Measurements from ENCODE around the gene CFAP161. TPM values are rescaled to one million over a fixed set of nuclear protein-coding genes. Genes with fewer than 3 reads are reported as not detected.
"Not testable (repeated sequence)": the region's sequence is repeated elsewhere in the genome, so short reads cannot be mapped to it uniquely, and the experiment has no call there.

Gene CFAP161
- total and polyA plus RNA-seq, 2 donors from 2014 or later, result 0.50 TPM; not detected in 1

DNA sequence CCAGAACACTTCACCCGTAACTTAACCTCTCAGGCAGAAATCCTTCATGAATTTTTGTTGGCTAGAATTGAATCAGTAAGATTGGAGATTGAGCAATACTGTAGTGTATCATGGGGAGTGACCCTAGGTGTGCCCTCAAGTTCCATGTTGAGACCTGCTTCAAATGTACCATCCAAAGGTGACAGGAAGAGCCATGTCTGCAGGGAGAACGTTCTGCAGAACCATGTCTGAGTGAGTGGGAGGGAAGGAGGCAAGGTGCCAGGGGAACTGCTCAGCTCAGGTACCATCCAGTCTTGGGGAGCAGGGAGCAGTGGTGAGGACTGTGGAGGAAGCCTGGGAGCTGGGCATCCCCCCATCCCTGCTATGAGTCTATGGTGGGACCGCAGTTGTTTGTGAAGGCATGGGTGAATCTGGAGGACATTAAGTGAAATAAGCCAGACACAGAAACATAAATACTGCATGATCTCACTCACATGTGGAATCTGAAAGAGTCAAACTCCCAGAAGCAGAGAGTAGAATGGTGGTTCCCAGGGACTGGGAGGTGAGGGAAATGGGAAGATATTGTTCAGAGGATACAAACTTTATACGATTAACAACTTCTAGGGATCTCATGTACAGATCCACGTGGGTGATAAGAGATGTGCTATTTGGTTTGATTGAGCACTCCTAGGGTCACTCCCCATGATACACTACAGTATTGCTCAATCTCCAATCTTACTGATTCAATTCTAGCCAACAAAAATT is 23.3 kb downstream of the CFAP161 start:
- no peak for DNase-seq
- H3K9ac ChIP-seq (ENCODE audit: low read length in 3 of 3), result no peak overlapping the region
- no peaks in the 10 kb centered on the region for H3K9me3 ChIP-seq (ENCODE audit: control insufficient read depth in 2 of 3, insufficient read depth in 1 of 3, low read length in 3 of 3)
- H3K27me3 ChIP-seq (ENCODE audit: control insufficient read depth, insufficient read depth, low read length), result no peaks in the 10 kb centered on the region
- intact Hi-C loops (cut with DNase I), result loop anchor here (10.0 kb wide), 1 partner anchor 107 kb away; no protein-coding TSS in a partner anchor
- no peaks in the 10 kb centered on the region for H3K36me3 ChIP-seq (ENCODE audit: control insufficient read depth in 2 of 3, insufficient read depth in 3 of 3, low read length in 3 of 3)
- no peak overlapping the region for H3K4me3 ChIP-seq (ENCODE audit: low read length in 3 of 3)
- no peak for FAIRE-seq
- no peak overlapping the region for H3K27ac ChIP-seq (ENCODE audit: low read depth in 2 of 2, low read length in 2 of 2)
- TF ChIP-seq, protein P1, sequence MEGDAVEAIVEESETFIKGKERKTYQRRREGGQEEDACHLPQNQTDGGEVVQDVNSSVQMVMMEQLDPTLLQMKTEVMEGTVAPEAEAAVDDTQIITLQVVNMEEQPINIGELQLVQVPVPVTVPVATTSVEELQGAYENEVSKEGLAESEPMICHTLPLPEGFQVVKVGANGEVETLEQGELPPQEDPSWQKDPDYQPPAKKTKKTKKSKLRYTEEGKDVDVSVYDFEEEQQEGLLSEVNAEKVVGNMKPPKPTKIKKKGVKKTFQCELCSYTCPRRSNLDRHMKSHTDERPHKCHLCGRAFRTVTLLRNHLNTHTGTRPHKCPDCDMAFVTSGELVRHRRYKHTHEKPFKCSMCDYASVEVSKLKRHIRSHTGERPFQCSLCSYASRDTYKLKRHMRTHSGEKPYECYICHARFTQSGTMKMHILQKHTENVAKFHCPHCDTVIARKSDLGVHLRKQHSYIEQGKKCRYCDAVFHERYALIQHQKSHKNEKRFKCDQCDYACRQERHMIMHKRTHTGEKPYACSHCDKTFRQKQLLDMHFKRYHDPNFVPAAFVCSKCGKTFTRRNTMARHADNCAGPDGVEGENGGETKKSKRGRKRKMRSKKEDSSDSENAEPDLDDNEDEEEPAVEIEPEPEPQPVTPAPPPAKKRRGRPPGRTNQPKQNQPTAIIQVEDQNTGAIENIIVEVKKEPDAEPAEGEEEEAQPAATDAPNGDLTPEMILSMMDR (IDR thresholded peaks at IDR 0.05; ENCODE audit: borderline replicate concordance, extremely low read depth, insufficient read depth), result no peak
- H3K4me1 ChIP-seq (ENCODE audit: control insufficient read depth in 2 of 3, insufficient read depth in 2 of 3, low read depth in 1 of 3, low read length in 3 of 3), result peaks cover 0 to 7% (median 0%) of the 10 kb centered on the region in 3 donors

DNA sequence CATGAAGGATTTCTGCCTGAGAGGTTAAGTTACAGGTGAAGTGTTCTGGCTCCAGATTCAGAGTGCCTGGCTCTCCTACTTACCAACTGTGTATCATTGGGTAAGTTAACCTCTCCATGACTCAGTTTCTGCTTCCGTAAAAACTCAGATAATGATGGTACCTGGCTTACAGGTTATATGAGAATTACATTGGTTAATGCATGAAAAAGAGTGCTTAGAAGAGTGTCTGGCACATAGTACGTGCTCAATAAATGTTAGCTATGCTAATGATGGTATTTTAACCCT is 23.8 kb downstream of the CFAP161 start:
- Histone ChIP-seq H3K9me3 (ENCODE audit: control insufficient read depth in 2 of 3, insufficient read depth in 1 of 3, low read length in 3 of 3) (no peaks in the 10 kb centered on the region), H3K4me1 (ENCODE audit: control insufficient read depth in 2 of 3, insufficient read depth in 2 of 3, low read depth in 1 of 3, low read length in 3 of 3) (peaks cover 0 to 7% (median 0%) of the 10 kb centered on the region in 3 donors), H3K9ac (ENCODE audit: low read length in 3 of 3) (no peak overlapping the region), H3K36me3 (ENCODE audit: control insufficient read depth in 2 of 3, insufficient read depth in 3 of 3, low read length in 3 of 3) (no peaks in the 10 kb centered on the region), H3K27ac (ENCODE audit: low read depth in 2 of 2, low read length in 2 of 2) (no peak overlapping the region), H3K27me3 (ENCODE audit: control insufficient read depth, insufficient read depth, low read length) (no peaks in the 10 kb centered on the region), H3K4me3 (ENCODE audit: low read length in 3 of 3) (no peak overlapping the region)
- FAIRE-seq, result no peak
- TF ChIP-seq, protein P1 (IDR thresholded peaks at IDR 0.05; ENCODE audit: borderline replicate concordance, extremely low read depth, insufficient read depth), result no peak
- intact Hi-C loops (cut with DNase I), result loop anchor here (10.0 kb wide), 1 partner anchor 107 kb away; no protein-coding TSS in a partner anchor
- DNase-seq, result no peak

DNA sequence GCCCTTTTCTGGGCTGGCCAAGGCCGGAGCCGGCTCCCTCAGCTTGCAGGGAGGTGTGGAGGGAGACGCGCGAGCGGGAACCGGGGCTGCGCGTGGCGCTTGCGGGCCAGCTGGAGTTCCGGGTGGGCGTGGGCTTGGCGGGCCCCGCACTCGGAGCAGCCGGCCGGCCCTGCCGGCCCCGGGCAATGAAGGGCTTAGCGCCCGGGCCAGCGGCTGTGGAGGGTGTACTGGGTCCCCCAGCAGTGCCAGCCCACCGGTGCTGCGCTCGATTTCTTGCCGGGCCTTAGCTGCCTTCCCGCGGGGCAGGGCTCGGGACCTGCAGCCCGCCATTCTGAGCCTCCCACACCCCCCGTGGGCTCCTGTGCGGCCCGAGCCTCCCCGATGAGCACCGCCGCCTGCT is 24.5 kb downstream of the CFAP161 start:
- not testable (repeated sequence) for FAIRE-seq; H3K4me1 ChIP-seq (ENCODE audit: control insufficient read depth in 2 of 3, insufficient read depth in 2 of 3, low read depth in 1 of 3, low read length in 3 of 3); DNase-seq; H3K9me3 ChIP-seq (ENCODE audit: control insufficient read depth in 2 of 3, insufficient read depth in 1 of 3, low read length in 3 of 3); H3K4me3 ChIP-seq (ENCODE audit: low read length in 3 of 3); H3K36me3 ChIP-seq (ENCODE audit: control insufficient read depth in 2 of 3, insufficient read depth in 3 of 3, low read length in 3 of 3); H3K27ac ChIP-seq (ENCODE audit: low read depth in 2 of 2, low read length in 2 of 2); H3K9ac ChIP-seq (ENCODE audit: low read length in 3 of 3); H3K27me3 ChIP-seq (ENCODE audit: control insufficient read depth, insufficient read depth, low read length)
- intact Hi-C loops (cut with DNase I), result loop anchor here (10.0 kb wide), 1 partner anchor 106 kb away; no protein-coding TSS in a partner anchor

DNA sequence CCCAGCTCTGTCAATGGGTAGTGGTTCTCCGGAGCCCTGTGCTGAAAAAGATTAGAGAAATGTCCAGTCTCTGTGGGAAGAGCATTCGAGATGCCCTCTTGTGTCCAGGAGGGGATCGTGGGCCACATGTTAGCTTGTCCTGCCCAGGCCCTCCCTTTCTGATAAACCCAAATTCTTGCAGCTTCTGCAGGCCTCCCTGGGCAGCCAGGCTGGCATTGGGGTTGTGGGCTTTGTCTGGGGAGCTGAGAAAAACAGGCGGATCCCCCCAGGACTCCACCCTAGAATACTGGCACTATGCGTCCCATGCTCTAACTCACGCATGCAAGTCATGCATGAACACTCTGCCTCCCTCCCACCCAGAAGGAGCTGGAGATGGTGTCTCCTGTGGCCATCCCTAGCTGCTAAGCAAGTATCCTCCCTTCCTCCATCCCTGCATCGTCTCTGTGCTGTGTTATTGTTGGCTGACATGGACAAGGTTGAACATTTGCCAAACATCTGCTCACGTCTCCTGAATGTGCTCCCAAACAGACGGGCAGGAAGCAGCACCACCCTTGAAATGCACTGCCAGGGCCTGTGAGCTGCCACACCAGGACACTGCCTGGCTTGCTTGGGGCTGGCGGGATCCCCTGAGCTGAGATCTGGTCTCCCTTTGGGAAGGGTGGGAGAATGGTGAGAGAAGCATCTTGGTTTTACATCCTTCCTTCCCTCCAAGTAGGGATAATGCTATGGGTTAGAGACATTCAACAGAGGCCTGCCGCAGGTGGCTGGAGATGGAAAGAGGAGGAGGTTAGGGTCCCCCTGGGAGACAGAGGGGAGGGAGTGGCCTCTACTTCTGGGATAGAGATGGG is 26.5 kb downstream of the CFAP161 start:
- Histone ChIP-seq H3K36me3 (ENCODE audit: control insufficient read depth in 2 of 3, insufficient read depth in 3 of 3, low read length in 3 of 3) (no peaks in the 10 kb centered on the region), H3K9ac (ENCODE audit: low read length in 3 of 3) (no peak overlapping the region), H3K4me1 (ENCODE audit: control insufficient read depth in 2 of 3, insufficient read depth in 2 of 3, low read depth in 1 of 3, low read length in 3 of 3) (peaks cover 0 to 7% (median 0%) of the 10 kb centered on the region in 3 donors), H3K27me3 (ENCODE audit: control insufficient read depth, insufficient read depth, low read length) (no peaks in the 10 kb centered on the region), H3K27ac (ENCODE audit: low read depth in 2 of 2, low read length in 2 of 2) (no peak overlapping the region), H3K9me3 (ENCODE audit: control insufficient read depth in 2 of 3, insufficient read depth in 1 of 3, low read length in 3 of 3) (no peaks in the 10 kb centered on the region), H3K4me3 (ENCODE audit: low read length in 3 of 3) (no peak overlapping the region)
- FAIRE-seq (no peak), DNase-seq (peak in 3 of 5 donors; percentile 19 to 62 (median 26))
- intact Hi-C loops (cut with DNase I), result no loop called here
- TF ChIP-seq, protein P1 (IDR thresholded peaks at IDR 0.05; ENCODE audit: borderline replicate concordance, extremely low read depth, insufficient read depth), result no peak
